Activated CD8-positive, alpha-beta memory T cell treated with anti-CD3 and anti-CD28 coated beads for 36 hours (primary cell): ENCODE measurements around the gene UCKL1. TPM values are rescaled to one million over a fixed set of nuclear protein-coding genes. Genes with fewer than 3 reads are reported as not detected.

Experiments
- CTCF ChIA-PET: fragments of 350-600 bp; sonication (Branson Sonifier 250); formaldehyde crosslinking; loops from one replicate; lab custom pipeline; 2021; ENCODE audit warnings: antibody characterized with exemption; lab: Charles Lee
- POLR2A ChIA-PET: fragments of 350-600 bp; sonication (Branson Sonifier 250); formaldehyde crosslinking; loops from one replicate; lab custom pipeline; 2021; ENCODE audit warnings: antibody characterized with exemption; lab: Charles Lee
- total RNA-seq, 2 experiments: library from RNA; stranded (reverse); gene quantifications; one replicate each; pipeline ENCODE4 v1.2.3, GENCODE V29; 2021

Gene UCKL1
- total RNA-seq, 2 experiments from 2014 or later, result 32.9 to 35.2 TPM

DNA sequence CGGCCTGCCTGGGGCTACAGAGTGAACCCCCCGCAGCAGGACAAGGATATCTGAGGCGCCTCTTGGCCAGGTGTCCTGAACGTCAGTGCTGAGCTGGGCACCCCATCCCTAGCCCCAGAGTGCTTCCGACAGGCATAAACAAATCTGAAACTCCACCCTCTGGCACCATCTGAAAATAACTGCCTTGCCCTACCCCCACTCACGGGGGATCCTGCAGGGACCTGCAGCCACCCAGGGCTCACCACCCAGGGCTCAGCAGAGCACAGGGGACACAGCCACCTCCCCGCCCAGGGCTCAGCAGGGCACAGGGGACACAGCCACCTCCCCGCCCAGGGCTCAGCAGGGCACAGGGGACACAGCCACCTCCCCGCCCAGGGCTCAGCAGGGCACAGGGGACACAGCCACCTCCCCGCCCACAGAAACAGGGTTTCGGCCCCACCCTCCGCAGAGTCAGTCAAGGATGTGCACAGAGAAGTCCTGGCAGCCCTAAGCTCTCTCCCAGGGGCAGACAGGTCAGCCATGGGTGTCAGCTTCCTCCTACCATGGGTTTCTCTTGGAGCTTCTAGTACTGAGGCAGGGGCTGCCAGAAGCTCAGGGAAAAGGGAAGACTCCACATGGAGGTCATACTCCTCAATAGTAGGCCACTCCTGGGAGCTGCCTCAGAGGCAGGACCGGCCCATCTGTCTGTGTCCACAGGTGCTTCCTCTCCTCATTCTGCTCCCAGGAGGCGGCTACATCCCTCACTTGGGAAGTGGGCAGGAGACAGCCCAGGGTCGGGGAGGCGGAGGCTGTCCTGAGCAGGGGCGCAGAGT, 4.6 kb downstream of the UCKL1 start:
- POLR2A ChIA-PET, result no interaction called here
- CTCF ChIA-PET, result interaction anchor here (1.0 to 1.1 kb wide), 2 partner anchors 17 to 106 kb away, joined by 3 read pairs; no protein-coding TSS in a partner anchor

DNA sequence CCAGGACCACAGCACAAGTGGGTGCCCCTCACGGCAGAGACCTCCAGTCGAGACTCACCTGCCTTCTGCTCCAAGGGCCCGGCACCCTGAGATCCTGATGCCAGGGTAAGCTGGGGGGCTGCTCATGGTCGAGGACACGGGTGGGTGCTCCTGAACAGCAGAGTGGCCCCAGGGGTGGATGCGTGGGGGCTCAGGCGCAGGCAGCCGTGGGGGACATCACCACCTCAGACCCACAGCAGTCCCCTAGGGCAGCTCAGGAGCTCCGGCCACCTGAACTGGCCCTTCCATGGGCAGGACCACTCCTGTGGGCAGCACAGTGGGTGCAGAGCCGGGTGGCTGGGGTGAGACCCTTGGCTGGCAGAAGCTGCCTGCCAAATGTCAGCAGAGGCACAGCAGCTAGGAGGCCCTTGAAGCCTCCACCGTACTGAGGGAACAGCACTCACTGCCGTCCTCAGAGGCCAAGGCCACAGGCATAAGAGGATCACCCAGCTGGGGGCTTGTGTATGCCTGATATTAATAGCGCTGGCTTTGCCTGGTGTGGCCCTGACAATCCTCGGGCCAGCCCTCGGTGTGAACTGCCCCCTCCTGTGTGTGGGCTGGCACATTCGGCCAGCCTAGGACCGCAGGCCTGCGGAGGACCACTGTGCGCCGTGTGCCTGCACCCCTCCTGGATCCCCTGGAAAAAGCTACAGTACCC, 5.4 kb downstream of the UCKL1 start:
- CTCF ChIA-PET, result interaction anchor here (0.6 to 1.1 kb wide), 2 partner anchors 99 to 107 kb away, joined by 3 to 4 read pairs; no protein-coding TSS in a partner anchor
- POLR2A ChIA-PET, result no interaction called here

DNA sequence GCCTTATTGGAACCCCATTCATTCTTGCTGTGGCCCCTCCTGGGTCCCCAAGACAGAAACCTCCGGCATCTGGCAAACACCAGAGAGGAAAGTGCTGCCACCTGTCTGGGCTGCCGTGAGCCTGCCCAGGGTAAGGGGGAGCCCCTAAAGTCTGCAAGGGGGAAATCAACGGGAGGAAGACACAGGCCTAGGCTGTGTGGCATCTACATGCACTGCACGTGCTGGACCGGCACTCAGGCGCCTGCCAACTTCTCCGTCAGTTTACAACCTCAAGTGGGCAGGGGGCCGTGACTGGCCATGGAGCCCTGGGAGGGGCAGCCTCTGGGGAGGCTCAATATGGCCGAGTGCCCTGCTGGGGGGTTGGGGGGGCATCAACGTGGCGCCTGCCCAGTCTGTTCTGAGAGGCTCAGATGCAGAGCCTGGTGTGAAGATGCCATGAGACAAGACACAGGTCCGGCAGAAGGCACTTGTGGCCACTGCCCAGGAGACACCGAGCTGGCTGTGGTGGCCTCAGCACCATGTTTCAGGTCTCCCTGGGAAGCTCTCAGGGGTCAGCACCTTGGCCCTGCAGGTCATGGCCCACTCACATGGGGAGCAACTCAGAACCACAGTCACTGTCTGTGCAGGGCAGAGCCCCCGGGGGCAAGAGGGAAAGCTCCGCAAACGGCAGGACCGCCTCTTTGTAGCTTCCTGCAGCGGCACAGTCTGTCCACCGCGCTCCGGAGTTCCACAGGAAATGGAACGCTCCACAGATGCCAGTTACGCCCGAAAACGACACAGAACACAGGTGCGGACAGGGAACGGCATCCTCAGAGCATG, 8.4 kb downstream of the UCKL1 start:
- ChIA-PET POLR2A (interaction anchor here (0.5 to 0.7 kb wide), 2 partner anchors 37 to 102 kb away, joined by 4 to 5 read pairs; no protein-coding TSS in a partner anchor), CTCF (interaction anchor here (0.8 kb wide), 1 partner anchor 44 kb away, joined by 3 read pairs; no protein-coding TSS in a partner anchor)

DNA sequence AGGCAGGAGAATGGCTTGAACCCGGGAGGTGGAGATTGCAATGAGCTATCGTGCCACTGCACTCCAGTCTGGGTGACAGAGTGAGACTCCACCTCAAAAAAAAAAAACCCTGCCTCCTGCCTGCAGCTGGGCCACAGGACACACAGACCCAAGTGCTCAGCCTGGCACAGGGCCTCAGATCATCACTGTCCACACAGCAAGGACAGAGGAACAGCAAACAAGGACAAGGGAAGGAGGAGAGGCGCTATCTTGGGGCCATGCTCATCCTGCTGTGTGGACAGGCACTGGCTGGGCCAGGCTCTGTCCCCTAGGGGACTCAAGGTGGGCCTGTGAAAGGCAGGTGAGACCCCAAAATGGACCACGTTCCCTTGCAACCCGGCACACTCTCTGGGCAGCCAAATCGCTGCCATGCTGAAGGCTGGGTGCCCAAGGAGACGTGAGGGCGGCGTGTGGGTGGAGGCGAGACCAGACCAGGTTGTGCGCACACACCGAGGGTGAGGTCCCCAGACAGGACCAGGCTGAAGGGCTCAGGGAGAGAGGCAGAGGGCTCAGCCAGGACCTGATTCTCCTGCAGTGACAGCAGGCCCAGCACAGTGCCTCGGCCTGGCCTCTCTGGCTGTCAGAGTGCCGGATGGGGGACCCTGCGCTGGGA, 9.1 kb downstream of the UCKL1 start:
- POLR2A ChIA-PET, result interaction anchor here (0.7 kb wide), 1 partner anchor 65 kb away, joined by 4 read pairs; no protein-coding TSS in a partner anchor
- CTCF ChIA-PET, result no interaction called here

DNA sequence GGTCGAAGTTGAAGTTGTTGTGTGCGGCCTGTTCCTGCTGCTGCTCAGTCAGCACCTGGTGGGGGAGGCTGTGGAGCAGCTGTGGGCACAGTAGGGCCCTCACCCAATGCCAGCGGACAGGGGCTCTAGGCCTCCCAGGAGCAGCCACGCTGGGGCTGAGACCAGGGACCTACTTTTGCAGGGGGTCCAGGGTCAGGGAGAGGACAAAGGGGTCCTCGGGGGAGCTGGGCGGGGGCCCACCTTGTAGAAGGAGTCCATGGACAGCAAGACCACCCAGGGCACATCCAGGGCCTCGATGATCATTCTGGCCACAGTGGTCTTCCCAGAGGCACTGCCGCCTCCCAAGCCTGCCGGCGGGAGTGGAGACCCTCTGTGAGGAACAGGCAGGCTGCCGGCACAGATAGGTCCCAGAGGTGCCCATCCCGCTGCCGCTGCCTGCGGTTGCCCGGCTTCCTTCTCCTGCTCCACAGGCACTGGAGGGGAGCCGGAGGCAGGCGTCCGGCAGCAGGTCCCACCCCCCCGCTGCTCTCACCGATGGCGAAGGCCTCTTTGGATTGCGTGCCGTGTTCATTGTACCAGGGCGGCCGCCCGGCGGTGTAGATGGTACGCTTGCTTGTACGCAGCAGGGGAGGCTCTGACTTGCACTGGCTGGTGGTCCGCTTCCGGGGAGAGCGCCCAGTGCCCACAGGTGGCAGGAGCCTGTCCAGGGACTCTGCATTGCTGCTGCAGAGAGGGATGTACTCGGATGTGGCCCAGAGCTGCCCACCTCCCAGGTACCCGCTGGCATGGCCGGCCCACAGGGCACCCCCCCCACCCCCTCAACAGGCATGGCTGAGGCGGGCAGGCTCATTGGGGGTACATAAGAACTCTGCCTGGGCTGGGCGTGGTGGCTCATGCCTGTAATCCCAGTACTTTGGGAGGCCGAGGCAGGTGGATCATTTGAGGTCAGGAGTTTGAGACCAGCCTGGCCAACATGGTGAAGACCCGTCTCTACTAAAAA, 10.0 kb downstream of the UCKL1 start:
- POLR2A ChIA-PET, result interaction anchor here (0.7 kb wide), 1 partner anchor 64 kb away, joined by 4 read pairs; no protein-coding TSS in a partner anchor
- CTCF ChIA-PET, result no interaction called here

DNA sequence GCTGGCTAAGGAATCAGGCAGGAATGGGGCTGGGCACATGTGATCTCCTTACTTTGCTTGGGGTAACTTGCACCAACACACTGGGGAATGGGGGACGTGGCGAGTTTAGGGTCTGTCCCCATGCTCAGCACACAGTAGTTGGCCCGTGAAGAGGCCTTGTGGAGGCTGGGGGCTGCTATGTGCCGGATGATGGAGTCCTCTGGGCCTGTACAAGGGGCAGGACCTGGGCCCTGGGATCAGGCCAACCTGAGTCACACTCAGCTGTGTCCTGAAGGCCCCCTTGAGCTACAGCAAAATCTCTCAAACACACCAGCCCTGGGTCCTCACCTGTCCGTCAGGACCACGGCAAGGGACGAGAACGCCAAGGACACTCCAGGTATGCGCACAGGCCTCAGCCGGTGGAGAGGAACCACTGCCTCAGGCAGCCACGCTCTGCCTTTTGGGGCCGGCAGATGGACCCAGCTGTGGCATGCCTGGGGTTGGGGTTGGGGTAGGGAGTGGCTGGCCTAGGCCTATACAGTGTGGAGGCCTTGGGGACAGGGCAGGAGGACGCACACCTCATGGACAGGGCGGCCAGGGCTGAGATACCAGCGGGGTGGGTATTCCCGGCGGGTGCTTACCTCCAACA, 11.1 kb downstream of the UCKL1 start:
- POLR2A ChIA-PET, result no interaction called here
- CTCF ChIA-PET, result no interaction called here

DNA sequence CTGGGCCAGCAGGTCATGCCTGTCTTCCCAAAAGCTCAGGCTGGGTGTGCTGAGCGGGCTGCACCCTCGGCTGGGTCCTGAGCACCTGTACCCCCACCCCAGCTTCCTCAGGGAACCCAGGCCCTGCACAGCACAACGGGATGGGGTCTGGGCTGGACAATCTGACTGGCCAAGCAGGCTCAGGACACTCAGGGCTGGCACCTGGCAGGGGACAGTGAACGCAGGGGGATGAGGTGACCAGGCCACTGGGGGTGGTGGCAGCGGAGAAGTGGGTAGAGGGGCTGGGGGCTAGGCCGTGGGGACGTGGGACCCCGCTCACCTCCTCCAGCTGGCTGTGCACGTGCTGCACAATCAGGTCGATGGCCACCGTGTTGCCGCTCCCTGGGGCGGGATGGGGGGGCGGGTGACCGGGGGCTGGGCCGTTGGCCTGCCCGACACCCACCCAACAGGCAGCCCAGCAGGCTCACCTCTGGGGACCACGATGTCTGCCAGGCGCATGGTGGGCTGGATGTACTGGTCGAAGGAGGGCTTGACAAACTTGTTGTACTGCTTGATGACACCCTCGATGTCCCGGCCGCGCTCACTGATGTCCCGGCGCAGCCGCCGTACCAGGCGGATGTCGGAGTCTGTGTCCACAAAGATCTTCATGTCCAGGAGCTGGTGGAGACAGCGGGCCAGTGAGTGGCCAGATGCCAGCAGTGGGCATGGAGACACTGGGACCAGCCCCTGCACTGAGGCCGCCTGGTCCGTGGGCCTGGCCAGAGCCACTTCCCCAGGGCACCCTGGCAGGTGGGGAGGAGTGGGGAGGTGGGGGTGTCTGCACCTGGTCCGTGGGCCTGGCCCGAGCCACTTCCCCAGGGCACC, 11.9 kb downstream of the UCKL1 start:
- POLR2A ChIA-PET, result no interaction called here
- CTCF ChIA-PET, result no interaction called here

DNA sequence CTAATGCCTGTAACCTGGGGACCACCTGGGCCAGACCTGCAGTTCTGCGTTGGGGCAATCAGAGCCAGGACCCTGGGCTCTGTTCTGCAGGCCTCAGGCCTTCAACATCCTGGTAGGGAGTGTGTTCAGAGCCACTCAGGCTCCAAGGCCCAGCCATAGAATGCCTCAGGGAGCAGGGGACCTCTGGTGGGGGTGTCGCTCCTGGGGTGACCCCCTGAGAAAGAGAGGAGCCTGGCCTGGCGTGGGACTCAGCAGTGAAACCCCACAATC, 12.5 kb downstream of the UCKL1 start:
- ChIA-PET POLR2A (no interaction called here), CTCF (no interaction called here)

DNA sequence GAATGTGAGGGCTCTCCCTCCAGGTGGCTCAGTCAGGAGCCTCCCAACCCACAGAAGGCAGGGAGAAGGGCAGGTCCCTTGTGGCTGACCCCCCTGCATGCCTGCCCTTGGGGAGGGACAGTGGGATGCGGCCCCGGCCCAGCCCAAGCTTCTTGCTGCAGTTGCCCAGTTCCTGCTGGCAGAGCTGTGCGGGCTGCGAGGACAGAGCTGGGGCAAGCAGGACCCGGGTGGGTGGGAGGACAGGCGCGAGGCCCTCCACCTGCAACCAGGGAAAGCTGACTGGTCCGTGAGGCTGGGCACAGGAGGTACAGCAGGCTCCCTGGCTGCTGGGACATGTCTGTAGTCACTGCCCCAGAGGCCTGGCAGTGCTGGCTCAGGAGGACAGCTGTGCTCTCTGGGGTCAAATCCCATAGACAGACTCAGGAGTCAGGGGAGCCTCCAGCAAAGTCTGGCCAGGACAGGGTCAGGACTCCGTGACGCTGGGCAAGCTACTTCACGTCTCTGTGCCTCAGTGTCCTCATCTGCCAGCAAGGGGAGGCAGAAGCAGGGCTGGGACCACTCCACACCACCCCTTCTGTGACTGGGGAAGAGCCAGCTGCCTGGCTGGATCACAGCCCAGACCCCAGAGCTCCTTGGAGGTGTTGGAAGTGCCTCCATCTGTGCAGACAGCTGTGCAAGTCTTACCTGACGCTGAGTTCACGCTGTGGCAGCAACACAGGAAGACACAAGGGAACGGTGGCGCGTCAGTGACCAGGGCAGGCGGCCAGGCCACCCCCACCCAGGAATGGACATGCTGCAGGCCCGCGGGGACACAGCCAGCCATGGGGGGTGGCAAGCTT, 13.0 kb downstream of the UCKL1 start:
- ChIA-PET CTCF (interaction anchor here (1.0 kb wide), 1 partner anchor 31 kb away, joined by 3 read pairs; no protein-coding TSS in a partner anchor), POLR2A (interaction anchor here (0.5 kb wide), 1 partner anchor 28 kb away, joined by 5 read pairs; no protein-coding TSS in a partner anchor)

DNA sequence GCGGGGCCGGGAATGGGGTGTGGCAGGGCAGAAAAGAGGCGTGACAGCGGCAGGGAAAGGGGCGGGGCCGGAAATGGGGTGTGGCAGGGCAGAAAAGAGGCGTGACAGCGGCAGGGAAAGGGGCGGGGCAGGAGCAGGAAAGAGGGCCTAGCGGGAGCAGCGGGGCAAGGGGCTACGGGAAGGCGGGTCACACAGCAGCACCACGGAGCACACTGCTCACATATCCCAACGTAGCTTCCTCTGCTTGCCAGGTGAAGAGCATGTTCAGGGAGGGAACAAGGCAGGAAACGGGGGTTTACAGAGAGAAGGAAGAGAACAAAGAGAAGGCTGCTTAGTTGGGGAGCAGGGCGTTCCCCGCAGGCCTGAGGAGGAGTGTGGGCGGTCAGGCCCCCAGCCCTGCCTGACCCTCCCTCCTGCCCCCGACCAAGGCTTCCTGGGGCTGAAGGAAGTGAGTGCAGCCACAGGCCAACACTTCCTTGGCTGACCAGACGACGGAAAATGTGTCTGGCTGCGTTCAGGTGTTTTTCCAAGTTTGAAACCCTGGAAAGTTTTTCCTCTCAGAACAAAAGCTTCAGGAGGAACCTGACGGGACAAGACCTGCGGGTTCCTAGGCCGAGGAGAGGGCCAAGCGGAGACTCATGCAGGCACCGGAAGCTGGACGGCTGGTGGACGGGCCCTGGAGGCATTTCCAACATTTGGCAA, 13.8 kb downstream of the UCKL1 start:
- ChIA-PET CTCF (interaction anchor here (0.7 to 1.0 kb wide), 2 partner anchors 32 to 75 kb away, joined by 3 read pairs; no protein-coding TSS in a partner anchor), POLR2A (interaction anchor here (0.6 kb wide), 1 partner anchor 69 kb away, joined by 4 read pairs; no protein-coding TSS in a partner anchor)

DNA sequence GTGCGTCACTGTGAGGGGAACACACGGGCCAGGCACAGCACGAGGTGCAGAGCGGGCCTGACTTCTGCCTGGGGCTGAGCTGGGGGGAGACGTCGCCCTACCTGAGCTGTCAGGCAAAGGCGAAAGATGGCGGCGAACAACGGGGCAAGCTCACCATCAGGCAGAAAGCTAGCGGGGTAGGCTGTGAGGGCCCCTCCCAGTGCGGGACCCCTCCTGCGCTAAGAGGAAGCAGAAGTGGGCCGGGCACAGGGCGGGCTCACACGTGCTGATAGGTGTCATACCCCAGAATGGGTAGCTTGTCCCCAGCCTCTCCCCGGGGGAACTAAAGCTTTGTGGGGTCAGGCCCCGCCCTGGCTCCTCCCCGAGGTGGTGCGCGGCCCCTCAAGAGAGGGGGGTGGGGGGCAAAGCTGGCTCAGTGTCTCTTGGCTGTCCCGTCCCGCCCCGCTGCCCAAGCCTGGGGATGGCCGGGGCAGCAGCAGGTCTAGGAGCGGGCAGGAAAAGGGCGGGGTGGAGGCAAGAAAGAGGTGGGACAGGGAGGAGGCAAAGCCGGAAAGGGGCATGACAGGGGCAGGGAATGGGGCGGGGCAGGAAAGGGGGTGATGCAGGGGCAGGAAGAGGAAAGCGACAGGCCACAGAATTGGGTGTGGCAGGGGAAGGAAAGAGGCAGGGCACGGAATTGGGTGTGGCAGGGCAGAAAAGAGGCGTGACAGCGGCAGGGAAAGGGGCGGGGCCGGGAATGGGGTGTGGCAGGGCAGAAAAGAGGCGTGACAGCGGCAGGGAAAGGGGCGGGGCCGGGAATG, 14.7 kb downstream of the UCKL1 start:
- CTCF ChIA-PET, result interaction anchor here (0.7 kb wide), 1 partner anchor 76 kb away, joined by 3 read pairs; no protein-coding TSS in a partner anchor
- POLR2A ChIA-PET, result interaction anchor here (0.6 kb wide), 1 partner anchor 26 kb away, joined by 4 read pairs; no protein-coding TSS in a partner anchor

DNA sequence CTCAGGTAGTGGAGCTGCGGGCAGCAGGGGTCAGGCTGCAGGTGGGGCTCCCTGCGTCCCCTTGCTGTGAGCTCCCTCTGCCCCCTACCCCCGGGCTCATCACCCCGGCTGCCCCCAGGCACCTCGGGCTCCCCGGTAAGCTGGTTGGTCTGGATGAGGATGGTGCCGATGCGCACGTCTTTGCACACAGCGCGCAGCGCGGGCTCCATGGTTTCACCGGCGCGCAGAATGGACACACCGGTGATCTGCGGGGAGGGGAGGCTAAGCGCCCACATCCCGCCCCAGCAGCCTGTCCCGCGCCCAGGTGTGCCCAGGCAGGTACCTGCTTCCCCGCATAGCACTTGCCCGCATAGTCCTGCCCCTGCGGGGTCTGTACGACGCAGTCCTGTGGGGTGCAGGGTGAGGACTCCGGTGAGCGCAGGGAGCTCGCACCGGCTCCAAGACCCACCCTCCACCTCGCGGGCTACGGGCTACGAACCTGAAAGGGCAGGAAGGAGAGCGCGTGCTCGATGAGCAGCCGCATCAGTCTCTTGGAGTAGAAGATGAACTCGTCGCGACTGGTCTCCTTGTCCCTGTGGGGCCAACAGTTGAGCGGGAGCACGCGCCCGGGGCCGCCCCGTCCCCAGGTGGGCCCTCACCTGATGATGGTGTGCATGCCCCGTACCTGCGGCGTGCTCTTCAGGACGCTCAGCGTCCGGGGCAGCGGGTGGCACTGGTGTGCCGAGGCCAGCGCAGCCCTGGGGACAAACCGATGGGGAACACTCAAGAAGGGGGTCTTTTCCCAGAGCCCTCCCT, 15.5 kb downstream of the UCKL1 start:
- POLR2A ChIA-PET, result interaction anchor here (0.6 kb wide), 1 partner anchor 25 kb away, joined by 4 read pairs; no protein-coding TSS in a partner anchor
- CTCF ChIA-PET, result no interaction called here

DNA sequence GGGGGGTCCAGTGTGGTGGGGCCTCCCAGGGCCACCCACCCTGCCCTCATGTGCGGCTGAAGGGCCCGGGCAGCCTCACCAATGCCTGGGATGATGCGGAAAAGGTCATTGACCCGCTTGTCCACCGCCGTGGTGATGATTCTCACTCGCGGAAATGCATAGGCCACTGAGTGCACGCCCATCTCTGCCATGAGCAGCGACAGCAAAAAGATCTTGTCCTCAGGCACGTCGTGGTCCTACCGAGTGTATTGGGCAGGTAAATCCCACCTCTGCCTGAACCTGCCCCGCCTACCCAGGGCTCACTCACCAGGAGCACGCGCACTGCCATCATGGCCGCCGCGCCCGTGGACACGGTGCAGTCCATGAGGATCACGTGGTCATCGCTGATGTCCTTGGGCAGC, 16.1 kb downstream of the UCKL1 start:
- ChIA-PET CTCF (no interaction called here), POLR2A (no interaction called here)
